Activated CD4-positive, alpha-beta T cell treated with anti-CD3 and anti-CD28 coated beads, Interleukin-2, Interleukin-4, amounts not matched to agents 100 ng/mL and 50 ng/mL, durations not matched to agents 16 hours and 8 hours (primary cell): Measurements from ENCODE around the gene ABCG4.

Experiments used
- DNase-seq: peaks from one replicate; pipeline ENCODE4 v3.0.0-alpha.2; 2020; ENCODE audit warnings: low spot score

ABCG4 gene

GRCh38 chr11:119207415-119207960 is 58.6 kb downstream of the ABCG4 start:
- DNase-seq, result no peak

- DNase-seq, result no peak
These were observed 60.3 kb downstream of the ABCG4 start for GRCh38 chr11:119209186-119209585.

- no peak for DNase-seq
These were observed 61.2 kb downstream of the ABCG4 start for GRCh38 chr11:119210050-119210449.
